NCI-H510A (cell line): ENCODE data around the gene COTL1.
"Not testable (repeated sequence)": the region's sequence is repeated elsewhere in the genome, so short reads cannot be mapped to it uniquely, and the experiment has no call there.

ENCODE experiments used
- DNase-seq: peaks from one replicate; lab custom pipeline; 2025; lab: John Stamatoyannopoulos, UW

Gene COTL1

DNA sequence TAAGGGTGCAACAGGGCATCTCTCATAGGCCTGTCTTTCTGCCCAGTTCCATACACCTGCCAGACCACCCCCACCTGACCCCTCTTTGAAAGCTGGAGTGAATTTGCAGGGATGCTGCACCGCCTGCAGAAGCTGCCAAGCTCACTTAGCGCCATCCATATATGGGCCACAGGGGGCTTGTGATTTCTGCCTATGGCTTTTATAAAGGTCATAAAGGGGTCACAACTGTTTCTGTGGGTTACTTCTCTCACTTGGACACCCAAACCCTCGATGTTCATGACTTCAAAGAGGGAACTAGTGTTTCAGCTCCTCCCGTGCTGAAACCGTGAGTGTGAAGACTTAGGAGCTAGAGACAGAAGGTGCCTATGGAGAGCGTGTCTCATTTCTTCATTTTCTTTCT is 89.6 kb downstream of the COTL1 start:
- DNase-seq = no peak

DNA sequence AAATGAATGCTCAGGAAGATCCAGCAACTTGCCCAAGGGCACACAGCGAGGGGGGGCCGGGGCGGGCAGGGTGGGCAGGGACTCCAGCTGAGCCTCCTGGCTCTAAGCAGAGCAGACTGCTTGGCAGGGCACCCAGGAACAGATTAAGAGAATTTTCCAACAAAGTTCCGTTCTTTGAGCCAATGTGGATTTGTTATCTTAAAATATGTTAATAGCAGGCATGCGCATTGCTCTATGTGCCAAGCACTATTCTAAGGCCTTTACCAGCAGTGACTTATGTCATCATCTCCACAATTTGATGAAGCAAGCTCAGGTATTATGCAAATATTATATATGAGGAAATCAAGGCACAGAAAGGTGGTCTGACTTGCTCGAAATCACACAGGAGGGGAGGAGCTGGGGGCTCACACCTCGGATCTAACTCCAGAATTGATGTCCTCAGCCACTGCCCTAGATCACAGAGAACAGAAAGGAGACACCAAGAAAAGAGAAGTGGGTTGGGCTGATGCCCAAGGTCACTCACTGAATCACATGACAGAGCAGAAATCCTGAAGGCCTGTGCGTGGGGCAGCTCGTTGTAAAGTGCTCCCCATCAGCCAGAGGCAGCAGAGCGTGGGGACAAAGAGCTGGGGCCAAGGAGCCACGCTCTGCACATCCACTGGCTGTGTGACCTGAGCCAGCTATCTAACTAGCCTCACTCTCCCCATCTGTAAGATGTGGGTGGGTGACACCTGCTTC is 90.2 kb downstream of the COTL1 start:
- DNase-seq = no peak

DNA sequence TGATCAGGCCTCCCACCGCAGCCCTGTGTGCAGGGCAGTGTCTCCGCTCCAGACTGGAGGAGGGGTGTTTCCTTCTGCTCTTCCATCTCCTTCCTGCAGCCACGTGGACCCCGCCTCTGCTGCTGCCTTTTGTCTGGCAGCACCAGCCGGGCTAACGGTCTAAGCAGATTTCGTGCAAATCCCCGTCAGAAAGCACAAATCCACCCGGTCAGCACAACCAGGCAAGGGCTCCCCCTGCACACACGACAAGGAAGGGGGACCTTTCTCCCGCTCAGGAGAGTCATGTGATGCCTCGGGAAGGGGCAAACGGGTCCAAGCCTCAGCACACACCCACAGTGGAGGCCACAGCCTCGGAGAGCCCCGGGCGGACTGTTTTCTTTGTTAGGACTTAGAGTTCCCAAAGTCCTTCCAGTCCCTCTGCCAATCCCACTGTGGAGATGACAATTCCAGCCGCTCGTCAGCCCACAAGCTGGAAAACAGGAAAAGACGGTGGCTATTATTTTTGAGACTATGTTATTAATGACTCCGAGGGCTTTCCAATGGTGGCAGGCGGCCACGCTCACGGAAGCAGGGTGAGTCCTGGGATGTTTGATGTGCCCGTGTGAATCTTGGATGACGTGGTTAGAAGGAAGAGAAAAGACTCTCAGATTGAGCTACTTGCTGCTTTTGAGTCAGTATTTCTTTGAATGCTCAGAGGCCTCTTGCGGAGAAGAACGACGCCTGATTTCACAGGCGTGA is 90.9 kb downstream of the COTL1 start:
- no peak for DNase-seq

DNA sequence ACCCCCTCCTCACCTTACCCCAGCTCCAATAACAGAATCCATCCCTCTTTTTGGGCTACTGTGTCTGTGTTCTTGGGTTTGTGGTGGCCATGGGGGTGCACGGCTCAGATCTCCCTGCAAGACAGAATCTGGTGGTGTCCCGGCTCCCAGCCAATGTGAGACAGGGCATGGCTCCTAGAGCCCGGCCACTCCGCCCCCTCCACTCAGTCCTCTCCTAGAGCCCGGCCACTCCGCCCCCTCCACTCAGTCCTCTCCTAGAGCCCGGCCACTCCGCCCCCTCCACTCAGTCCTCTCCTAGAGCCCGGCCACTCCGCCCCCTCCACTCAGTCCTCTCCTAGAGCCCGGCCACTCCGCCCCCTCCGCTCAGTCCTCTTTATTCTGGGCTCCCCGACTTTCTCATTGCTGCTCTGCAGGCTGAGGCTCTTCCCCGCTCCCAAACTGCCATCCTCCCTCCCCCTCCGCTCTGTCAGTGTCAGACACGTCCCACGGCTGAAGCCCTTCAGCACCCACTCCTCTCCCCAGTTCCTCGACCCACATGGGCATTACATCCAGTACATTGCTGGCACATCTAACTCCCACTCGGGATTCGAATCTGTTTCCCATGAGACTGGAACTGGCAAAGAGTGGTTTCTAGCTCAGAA is 92.8 kb downstream of the COTL1 start:
- not testable (repeated sequence) for DNase-seq

DNA sequence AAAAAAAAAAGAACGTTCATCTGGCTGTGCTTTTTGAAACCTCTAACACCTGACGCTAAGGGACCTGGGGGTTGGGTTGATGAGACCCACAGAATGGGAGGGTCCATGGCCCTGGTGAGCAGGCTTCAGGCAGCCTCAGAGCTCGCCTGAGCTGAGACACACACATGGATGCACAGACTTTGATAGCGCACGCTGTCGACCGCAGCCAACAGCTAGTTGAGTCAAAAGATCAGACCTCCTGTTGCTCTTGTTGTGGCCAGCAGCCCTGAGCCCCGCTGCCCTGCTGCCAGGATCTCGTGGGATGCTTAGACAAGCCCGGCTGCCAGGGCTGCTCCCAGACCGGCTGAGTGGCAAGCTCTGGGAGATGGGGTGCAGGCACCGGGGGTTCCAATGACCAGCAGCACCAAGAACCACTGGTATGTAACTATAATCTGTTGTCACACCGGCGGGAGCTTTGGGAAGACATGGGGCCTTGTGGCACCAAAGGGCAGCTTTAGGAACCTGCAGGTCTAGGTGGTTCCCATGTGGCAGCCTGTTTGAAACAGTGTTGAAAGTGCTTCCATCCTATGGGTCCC is 93.4 kb downstream of the COTL1 start:
- no peak for DNase-seq

DNA sequence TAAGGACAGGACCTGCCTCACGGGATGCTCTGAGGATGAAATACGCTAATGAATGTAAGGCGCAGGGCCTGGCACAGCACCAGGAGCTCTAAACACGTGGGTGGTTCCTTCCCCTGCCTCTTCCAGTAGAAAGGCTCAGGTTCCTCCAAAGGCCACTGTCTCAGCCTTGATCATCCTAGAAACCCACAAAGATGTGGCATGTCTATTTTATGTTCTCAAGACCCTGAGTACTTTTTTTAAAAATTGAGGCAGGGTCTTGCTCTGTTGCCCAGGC is 96.4 kb downstream of the COTL1 start:
- no peak for DNase-seq

DNA sequence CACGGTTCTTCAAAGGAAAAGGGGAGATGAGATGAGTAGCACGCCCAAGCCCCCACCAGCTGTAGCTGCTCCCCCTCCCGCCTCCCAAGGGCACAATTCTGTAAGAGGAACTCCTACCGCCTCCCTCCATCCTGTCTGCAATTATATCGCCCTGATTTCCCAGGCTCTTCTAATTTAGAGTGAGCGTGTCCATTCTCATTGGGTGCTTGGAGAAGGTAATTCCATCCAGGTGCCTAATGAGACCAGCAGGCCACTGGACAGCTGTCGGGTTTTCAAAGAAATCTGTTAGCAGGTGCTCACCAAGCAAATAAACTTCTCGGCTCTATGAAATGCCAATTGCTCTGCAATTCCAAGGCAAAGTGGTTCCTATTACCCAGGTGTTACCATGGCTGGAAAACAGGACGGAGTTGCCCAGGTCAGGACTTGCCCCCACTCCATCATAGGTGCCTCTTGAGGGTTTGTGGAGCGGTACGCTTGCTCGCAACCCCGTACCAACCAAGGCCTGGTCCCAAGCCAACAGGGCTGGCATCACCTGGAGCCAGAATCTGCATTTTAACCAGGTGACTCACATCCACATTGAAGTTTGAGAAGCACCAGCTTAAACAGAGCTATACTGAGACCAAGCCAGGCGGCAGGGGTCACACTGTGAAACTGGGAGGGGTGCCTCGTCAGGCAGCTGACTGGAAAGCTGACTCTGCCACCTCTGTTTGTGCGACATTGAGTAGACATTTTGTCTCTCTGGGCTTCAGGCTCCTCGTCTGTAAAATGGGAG is 97.0 kb downstream of the COTL1 start:
- peak; percentile 100 for DNase-seq

DNA sequence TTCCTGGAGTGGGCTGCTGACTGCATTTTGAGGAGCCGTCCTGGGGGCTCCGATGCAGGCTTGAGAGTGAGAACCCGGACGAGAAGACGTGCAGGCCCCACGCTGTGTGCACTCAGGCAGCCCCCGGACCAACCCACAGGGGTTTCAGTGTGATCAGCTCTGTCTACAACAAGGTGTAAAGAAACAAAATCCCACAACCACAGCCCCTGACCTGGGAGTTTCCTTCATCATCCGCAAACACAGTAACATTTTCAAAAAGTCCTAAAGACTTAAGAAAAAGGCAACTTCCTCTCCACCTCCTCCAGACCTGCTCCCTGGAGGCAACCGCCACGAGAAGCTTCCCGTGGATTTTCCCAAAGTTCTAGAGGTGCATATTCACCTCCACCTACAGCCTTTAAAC is 98.0 kb downstream of the COTL1 start:
- DNase-seq = no peak

DNA sequence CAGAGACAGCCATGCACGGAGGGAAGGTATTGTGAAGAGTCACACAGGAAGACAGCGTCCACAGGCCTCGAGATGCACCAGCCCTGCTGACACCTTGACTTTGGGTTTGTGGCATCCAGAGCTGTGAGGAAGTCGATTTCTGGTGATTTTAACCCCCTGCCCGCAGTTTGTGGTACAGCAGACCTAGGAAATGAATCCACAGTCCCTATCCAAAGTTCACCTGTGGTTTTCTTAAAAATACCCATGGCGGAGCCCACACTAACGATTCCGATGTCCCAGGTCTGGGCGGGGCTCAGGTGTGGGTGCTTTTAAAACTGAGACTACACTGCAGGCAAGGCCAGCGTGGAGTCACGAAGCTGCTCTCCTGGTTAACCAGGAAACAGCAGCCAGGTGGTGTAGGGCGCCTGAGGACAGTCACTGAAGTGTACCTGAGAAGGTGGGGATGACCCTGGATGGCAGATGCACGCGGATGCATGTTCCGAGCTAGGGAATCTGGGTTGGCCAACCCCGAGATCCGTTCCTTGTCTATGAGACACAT is 99.0 kb downstream of the COTL1 start:
- peak; percentile 89 for DNase-seq

DNA sequence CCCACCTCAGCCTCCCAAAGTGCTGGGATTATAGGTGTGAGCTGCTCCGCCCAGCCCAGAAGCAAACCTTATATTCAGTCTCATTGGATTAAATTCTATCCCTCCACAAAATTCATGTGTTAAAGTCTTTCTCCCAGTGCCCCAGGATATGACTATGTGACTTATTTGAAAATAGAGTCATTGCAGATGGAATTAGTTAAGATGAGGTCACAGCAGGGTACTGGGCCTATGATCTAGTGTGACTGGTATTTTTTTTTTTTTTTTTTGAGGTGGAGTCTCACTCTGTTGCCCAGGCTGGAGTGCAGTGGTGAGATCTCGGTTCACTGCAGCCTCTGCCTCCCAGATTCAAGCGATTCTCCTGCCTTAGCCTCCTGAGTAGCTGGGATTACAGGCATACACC is 99.7 kb downstream of the COTL1 start:
- not testable (repeated sequence) for DNase-seq

DNA sequence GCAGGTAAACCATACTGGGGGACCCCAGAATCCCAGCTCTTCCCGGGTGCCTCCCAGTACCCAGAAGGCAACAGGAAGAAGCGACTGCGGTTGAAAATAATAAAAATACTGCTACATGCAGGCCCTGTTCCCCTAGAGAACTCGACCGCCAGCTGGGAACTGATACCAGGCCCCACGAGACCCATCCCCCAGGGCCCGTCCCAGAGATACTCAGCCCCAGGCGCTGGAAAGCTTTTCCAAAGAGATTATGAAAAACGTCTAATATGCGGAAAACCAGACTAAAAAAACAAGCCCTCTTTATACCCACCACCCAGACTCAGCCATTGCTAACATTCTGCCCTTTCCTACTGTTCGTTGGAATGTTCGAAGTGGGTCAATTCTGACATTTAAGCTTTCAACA is 100.5 kb downstream of the COTL1 start:
- no peak for DNase-seq
